RKO (cell line): ENCODE measurements around the gene RAB31.

ENCODE experiments used
- DNase-seq: peaks from one replicate; pipeline ENCODE4 v3.0.0-alpha.2; 2016; ENCODE audit warnings: low spot score

Gene RAB31

GRCh38 chr18:9691235-9691634 is 16.9 kb upstream of the RAB31 start:
- DNase-seq = no peak

- DNase-seq = no peak
Measured at GRCh38 chr18:9694174-9694573, 13.9 kb upstream of the RAB31 start.

- no peak for DNase-seq
Measured at GRCh38 chr18:9694952-9695495, 13.1 kb upstream of the RAB31 start.

GRCh38 chr18:9695605-9696004 is 12.5 kb upstream of the RAB31 start:
- no peak for DNase-seq

GRCh38 chr18:9696112-9696511 is 12.0 kb upstream of the RAB31 start:
- DNase-seq = no peak

GRCh38 chr18:9696701-9697100 is 11.4 kb upstream of the RAB31 start:
- DNase-seq = no peak

- no peak for DNase-seq
Measured at GRCh38 chr18:9697121-9697520, 11.0 kb upstream of the RAB31 start.

- no peak for DNase-seq
Measured at GRCh38 chr18:9698497-9698896, 9.6 kb upstream of the RAB31 start.

GRCh38 chr18:9700261-9700796 is 7.8 kb upstream of the RAB31 start:
- no peak for DNase-seq

- DNase-seq = peak; percentile 31
Measured at GRCh38 chr18:9701609-9702349, 6.3 kb upstream of the RAB31 start.

GRCh38 chr18:9704233-9705118 is 3.6 kb upstream of the RAB31 start:
- DNase-seq = no peak

- no peak for DNase-seq
Measured at GRCh38 chr18:9705183-9705829, 2.8 kb upstream of the RAB31 start.

GRCh38 chr18:9706081-9706935 is 1.8 kb upstream of the RAB31 start:
- no peak for DNase-seq

- DNase-seq = no peak
Measured at GRCh38 chr18:9707381-9708056, 582 bp upstream of the RAB31 start.

- DNase-seq = no peak
Measured at GRCh38 chr18:9708434-9709303, 568 bp downstream of the RAB31 start.

GRCh38 chr18:9709304-9709877 is 1.3 kb downstream of the RAB31 start:
- DNase-seq = no peak

GRCh38 chr18:9710037-9710436 is 1.9 kb downstream of the RAB31 start:
- no peak for DNase-seq

GRCh38 chr18:9711361-9712129 is 3.4 kb downstream of the RAB31 start:
- no peak for DNase-seq
